T-helper 2 cell treated with Interferon-gamma antibody and Interleukin-4, amounts not matched to agents 100 ng/mL and 5 ng/mL, for 36 hours (primary cell): ENCODE measurements around the gene NEAT1. TPM values are rescaled to one million over a fixed set of nuclear protein-coding genes. Genes with fewer than 3 reads are reported as not detected.

Source experiments
- intact Hi-C: fragments of 100-400 bp; cut with micrococcal nuclease; formaldehyde crosslinking; loops from one replicate; pipeline ENCODE4 v1.15.1; 2023
- total RNA-seq: library from RNA; stranded (reverse); gene quantifications from 2 replicates; pipeline ENCODE4 v1.2.3, GENCODE V29; 2022

NEAT1 gene
- total RNA-seq, 1 donor from 2014 or later = 731 TPM

- intact Hi-C loops = loop anchor here (1.0 to 2.0 kb wide), 3 partner anchors 20 to 61 kb away; no protein-coding TSS in a partner anchor
Measured at GRCh38 chr11:65477149-65477965, 54.8 kb downstream of the NEAT1 start.

GRCh38 chr11:65478388-65479183 is 56.0 kb downstream of the NEAT1 start:
- intact Hi-C loops = no loop called here

GRCh38 chr11:65479184-65480145 is 56.9 kb downstream of the NEAT1 start:
- intact Hi-C loops = no loop called here

- intact Hi-C loops = no loop called here
Measured at GRCh38 chr11:65482306-65482850, 59.8 kb downstream of the NEAT1 start.

- intact Hi-C loops = no loop called here
Measured at GRCh38 chr11:65485920-65486219, 63.3 kb downstream of the NEAT1 start.

GRCh38 chr11:65486570-65487466 is 64.2 kb downstream of the NEAT1 start:
- intact Hi-C loops = no loop called here

- intact Hi-C loops = no loop called here
Measured at GRCh38 chr11:65487467-65488272, 65.1 kb downstream of the NEAT1 start.

- intact Hi-C loops = no loop called here
Measured at GRCh38 chr11:65488273-65489034, 65.9 kb downstream of the NEAT1 start.

- intact Hi-C loops = no loop called here
Measured at GRCh38 chr11:65489035-65489705, 66.6 kb downstream of the NEAT1 start.

- intact Hi-C loops = no loop called here
Measured at GRCh38 chr11:65489706-65490320, 67.2 kb downstream of the NEAT1 start.

GRCh38 chr11:65491163-65491465 is 68.5 kb downstream of the NEAT1 start:
- intact Hi-C loops = no loop called here

GRCh38 chr11:65491614-65492386 is 69.2 kb downstream of the NEAT1 start:
- intact Hi-C loops = no loop called here

GRCh38 chr11:65492387-65492636 is 69.7 kb downstream of the NEAT1 start:
- intact Hi-C loops = no loop called here

- intact Hi-C loops = no loop called here
Measured at GRCh38 chr11:65492637-65493366, 70.2 kb downstream of the NEAT1 start.

GRCh38 chr11:65493367-65494176 is 71.0 kb downstream of the NEAT1 start:
- intact Hi-C loops = no loop called here
